Ishikawa (cell line): Measurements from ENCODE around the gene YWHAE.

Source experiments
- CEBPB ChIP-seq: IDR thresholded peaks from 2 replicates; pipeline ENCODE4 v1.6.1; 2012
- CREB1 ChIP-seq: IDR thresholded peaks from 2 replicates; pipeline ENCODE4 v1.6.1; 2012; ENCODE audit warnings: low read depth
- EP300 ChIP-seq: IDR thresholded peaks from 2 replicates; pipeline ENCODE4 v1.6.1; 2012; ENCODE audit warnings: borderline replicate concordance
- RAD21 ChIP-seq: IDR thresholded peaks from 2 replicates; pipeline ENCODE4 v1.6.1; 2012; ENCODE audit warnings: low read depth
- TAF1 ChIP-seq: IDR thresholded peaks from 2 replicates; pipeline ENCODE4 v1.6.1; 2012; ENCODE audit warnings: low read depth, mild to moderate bottlenecking
- TCF12 ChIP-seq: IDR thresholded peaks from 2 replicates; pipeline ENCODE4 v1.6.1; 2012; ENCODE audit warnings: low read depth
- TEAD4 ChIP-seq: IDR thresholded peaks from 2 replicates; pipeline ENCODE4 v1.6.1; 2012
- YY1 ChIP-seq: IDR thresholded peaks from 2 replicates; pipeline ENCODE4 v1.6.1; 2012; ENCODE audit warnings: low read depth
- ZBTB7A ChIP-seq: IDR thresholded peaks from 2 replicates; pipeline ENCODE4 v1.6.1; 2012; ENCODE audit warnings: low read depth
- TF ChIP-seq, protein P1 (sequence below): IDR thresholded peaks from 2 replicates; pipeline ENCODE4 v1.6.1; 2012
- TF ChIP-seq, protein P2 (sequence below): IDR thresholded peaks from 2 replicates; pipeline ENCODE4 v1.6.1; 2012; ENCODE audit warnings: low read depth, mild to moderate bottlenecking

DNA sequence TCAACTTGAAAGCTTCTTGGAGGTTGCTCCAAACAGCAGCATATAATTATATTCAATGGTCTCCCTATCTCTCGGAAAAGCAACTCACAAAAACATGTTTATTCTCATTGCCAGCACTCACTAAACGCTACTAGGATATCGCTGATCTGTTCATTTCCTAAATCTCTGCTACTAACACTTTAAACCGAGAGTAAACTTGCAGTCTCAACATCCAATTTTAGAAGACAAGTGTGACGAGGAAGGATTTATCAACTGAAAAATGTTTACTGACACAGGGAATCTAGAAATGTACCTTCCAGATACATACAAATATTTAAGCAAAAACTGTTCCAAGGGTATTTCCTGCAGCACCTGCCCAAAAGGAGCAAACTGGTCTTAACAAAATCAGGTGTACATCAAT is 56.5 kb downstream of the YWHAE start:
- no peak for TF ChIP-seq EP300
- TF ChIP-seq, protein P1, sequence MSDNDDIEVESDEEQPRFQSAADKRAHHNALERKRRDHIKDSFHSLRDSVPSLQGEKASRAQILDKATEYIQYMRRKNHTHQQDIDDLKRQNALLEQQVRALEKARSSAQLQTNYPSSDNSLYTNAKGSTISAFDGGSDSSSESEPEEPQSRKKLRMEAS: no peak
- no peak for TF ChIP-seq CREB1
- TF ChIP-seq, protein P2, sequence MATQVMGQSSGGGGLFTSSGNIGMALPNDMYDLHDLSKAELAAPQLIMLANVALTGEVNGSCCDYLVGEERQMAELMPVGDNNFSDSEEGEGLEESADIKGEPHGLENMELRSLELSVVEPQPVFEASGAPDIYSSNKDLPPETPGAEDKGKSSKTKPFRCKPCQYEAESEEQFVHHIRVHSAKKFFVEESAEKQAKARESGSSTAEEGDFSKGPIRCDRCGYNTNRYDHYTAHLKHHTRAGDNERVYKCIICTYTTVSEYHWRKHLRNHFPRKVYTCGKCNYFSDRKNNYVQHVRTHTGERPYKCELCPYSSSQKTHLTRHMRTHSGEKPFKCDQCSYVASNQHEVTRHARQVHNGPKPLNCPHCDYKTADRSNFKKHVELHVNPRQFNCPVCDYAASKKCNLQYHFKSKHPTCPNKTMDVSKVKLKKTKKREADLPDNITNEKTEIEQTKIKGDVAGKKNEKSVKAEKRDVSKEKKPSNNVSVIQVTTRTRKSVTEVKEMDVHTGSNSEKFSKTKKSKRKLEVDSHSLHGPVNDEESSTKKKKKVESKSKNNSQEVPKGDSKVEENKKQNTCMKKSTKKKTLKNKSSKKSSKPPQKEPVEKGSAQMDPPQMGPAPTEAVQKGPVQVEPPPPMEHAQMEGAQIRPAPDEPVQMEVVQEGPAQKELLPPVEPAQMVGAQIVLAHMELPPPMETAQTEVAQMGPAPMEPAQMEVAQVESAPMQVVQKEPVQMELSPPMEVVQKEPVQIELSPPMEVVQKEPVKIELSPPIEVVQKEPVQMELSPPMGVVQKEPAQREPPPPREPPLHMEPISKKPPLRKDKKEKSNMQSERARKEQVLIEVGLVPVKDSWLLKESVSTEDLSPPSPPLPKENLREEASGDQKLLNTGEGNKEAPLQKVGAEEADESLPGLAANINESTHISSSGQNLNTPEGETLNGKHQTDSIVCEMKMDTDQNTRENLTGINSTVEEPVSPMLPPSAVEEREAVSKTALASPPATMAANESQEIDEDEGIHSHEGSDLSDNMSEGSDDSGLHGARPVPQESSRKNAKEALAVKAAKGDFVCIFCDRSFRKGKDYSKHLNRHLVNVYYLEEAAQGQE: no peak
- no peak for TF ChIP-seq YY1
- no peak for TF ChIP-seq CEBPB
- TF ChIP-seq RAD21: no peak
- TF ChIP-seq TAF1: no peak
- no peak for TF ChIP-seq TEAD4
- TF ChIP-seq ZBTB7A: no peak
- no peak for TF ChIP-seq TCF12
